ENCODE data around the gene YBX1.
A peak's percentile ranks its signal among the peaks of the same experiment; 100 is the strongest.

YBX1 gene

DNA sequence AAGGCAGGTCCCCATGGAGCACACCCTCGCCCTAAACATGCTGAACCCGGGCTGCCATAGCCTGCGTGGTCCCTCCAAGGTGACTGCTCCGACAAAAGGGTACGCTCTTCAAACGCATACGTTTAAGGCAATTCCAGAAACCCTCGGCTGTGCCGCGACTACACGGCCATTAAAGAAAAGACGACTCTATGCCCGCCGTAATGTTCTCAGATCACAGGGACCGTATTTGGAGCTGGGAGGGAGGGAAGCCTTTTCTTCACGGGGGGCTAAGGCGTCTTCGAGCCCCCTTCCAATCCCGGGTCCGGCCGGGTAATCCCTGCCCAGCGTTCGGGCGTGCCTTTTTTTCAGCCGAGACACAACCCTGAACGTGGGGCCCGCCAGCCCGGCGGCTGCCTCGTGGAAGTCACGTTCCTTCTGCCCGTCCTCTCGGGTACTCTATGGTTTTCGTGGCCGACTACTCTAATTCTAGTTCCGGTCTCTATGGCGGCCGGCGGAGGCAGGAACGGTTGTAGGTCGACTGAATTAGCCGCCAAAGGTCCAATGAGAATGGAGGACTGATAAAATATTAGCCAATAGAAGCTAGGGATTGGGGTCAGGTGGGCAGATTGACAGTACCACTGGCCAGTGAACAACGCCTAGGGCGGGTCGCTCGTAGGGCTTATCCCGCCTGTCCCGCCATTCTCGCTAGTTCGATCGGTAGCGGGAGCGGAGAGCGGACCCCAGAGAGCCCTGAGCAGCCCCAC, at the start of gene YBX1:
Gene YBX1, plus strand, starts transcription at position 678 of the 743 bp plus-strand sequence. CDS start 148 bp downstream, outside the sequence.
- peak within 1 kb of the TSS; percentile 89 for H3K4me3 ChIP-seq (ENCODE audit: low read depth, low read length)
- peak; percentile 99 for DNase-seq (ENCODE audit: low read depth)
- TF ChIP-seq CTCF (conservative IDR thresholded peaks at IDR 0.05; ENCODE audit: low read depth, low read length), result no peak

DNA sequence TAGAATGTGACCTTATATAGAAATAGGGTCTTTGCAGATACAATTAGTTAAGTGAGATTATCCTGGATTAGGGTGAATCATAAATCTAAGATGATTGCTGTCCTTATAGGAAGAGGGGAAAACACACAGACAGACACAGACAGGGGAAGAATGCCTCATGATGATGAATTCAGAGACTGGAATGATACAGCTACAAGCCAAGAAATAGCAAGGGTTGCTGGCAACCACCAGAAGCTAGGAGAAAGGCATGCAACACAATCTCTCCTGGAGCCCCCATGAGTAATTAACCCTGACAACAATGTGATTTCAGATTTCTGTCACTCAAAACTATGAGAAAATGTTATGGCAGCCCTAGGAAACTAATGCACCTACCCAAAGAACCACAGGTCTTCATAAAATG, 43.1 kb upstream of the YBX1 start:
- peak; percentile 24 for DNase-seq (ENCODE audit: low read depth)
- no peak overlapping the region for H3K4me3 ChIP-seq (ENCODE audit: low read depth, low read length)
- no peak for TF ChIP-seq CTCF (conservative IDR thresholded peaks at IDR 0.05; ENCODE audit: low read depth, low read length)

GRCh38 chr1:42646056-42646455, 36.2 kb upstream of the YBX1 start:
- no peak for TF ChIP-seq CTCF (conservative IDR thresholded peaks at IDR 0.05; ENCODE audit: low read depth, low read length)
- DNase-seq (ENCODE audit: low read depth), result peak; percentile 22

DNA sequence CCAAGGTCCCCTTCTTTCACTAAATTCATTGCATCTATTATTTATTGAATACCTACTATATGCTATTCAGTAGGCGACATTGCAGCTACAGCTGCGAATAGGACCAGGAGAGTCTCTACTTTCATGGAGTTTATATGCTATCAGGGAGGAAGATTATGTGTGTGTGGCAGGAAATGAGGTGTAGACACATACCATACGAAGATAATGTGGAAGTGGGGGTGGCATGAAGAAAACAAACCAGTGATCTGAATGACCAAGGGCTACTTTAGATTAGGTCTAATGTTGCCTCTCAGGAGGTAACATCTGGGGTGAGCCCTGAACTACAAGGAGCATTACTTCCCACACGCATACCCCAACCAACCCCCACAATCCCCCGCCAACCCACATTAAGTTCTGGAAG, 25.0 kb upstream of the YBX1 start:
- no peak for TF ChIP-seq CTCF (conservative IDR thresholded peaks at IDR 0.05; ENCODE audit: low read depth, low read length)
- no peak overlapping the region for H3K4me3 ChIP-seq (ENCODE audit: low read depth, low read length)
- no peak for DNase-seq (ENCODE audit: low read depth)

More at GRCh38 chr1:42646056-42646455, 36.2 kb upstream of the YBX1 start:
- no peak overlapping the region for H3K4me3 ChIP-seq (ENCODE audit: low read depth, low read length)

DNA sequence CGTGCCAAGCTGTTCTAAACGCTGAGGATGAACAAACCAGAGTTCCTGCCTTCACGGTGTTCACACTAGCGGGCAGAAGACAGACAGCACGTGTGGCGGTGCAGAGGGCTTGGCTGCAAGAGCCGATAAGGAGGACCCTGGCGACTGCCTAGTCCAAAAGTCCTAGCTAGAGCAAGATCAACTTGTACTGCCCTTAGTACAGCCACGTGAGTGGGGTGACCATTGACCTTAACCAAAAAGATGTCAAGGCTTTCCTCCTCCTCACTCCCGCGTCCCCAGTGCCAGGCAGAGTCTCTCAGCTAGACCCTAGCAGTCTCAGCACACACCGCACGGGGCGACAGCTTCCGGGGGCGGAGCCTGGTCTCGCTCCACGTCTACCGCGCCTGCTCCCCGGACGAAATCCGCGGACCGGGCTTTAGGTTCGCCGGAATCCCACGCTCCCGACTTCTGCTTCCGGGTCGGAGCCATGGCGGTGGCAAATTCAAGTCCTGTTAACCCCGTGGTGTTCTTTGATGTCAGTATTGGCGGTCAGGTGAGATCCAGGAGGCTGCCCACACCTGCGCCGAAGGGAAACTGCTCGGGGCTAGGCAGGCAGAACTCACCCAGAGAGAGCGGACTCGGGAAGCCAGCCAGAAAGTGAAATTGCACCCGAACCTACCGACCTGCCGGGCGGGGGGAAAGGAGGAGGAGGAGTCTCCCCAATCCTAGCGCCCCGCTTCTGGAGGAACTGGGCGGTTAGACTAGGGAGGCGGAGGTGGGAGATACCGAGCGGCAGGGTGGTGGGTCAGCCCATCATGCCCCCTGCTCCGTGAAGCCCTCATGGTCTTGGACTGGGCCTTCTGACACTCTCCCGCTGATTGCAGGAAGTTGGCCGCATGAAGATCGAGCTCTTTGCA, 24.0 kb upstream of the YBX1 start, which contains the start of gene PPIH:
Gene PPIH, plus strand, starts transcription at position 443 of the 896 bp plus-strand sequence. Its CDS starts 24 bp downstream, at position 467.
- peak; percentile 93 for DNase-seq (ENCODE audit: low read depth)
- TF ChIP-seq CTCF (conservative IDR thresholded peaks at IDR 0.05; ENCODE audit: low read depth, low read length), result peak; percentile 29
- peak within 1 kb of the TSS; percentile 87 for H3K4me3 ChIP-seq (ENCODE audit: low read depth, low read length)

GRCh38 chr1:42658877-42659337, 23.3 kb upstream of the YBX1 start:
- peak; percentile 43 for DNase-seq (ENCODE audit: low read depth)
- TF ChIP-seq CTCF (conservative IDR thresholded peaks at IDR 0.05; ENCODE audit: low read depth, low read length), result no peak
- peak overlapping the region; percentile 87 for H3K4me3 ChIP-seq (ENCODE audit: low read depth, low read length)

All from choroid plexus epithelial cell (primary cell).